WTC11 (cell line): ENCODE measurements around the gene KIFC1.

Experiments used
- GRHL2 ChIP-seq: fragments of 250-450 bp; sonication (Bioruptor Pico); IDR thresholded peaks from 2 replicates; pipeline ENCODE4 v1.8.0; 2022; ENCODE audit warnings: mild to moderate bottlenecking, moderate library complexity; ENCODE audit not compliant: insufficient replicate concordance, severe bottlenecking
- TF ChIP-seq, protein P1 (sequence below): fragments of 200-600 bp; IDR thresholded peaks from 2 replicates; pipeline ENCODE4 v1.8.0; 2022; ENCODE audit warnings: antibody characterized with exemption
- TF ChIP-seq, protein P2 (sequence below): sonication (generic); formaldehyde crosslinking; conservative IDR thresholded peaks from 2 replicates; pipeline ENCODE4 v1.8.1; 2022; ENCODE audit warnings: mild to moderate bottlenecking, missing genetic modification reagents
- TF ChIP-seq, protein P3 (sequence below): sonication (generic); formaldehyde crosslinking; IDR thresholded peaks from 2 replicates; pipeline ENCODE4 v1.8.1; 2023; ENCODE audit warnings: mild to moderate bottlenecking, missing genetic modification reagents
- TF ChIP-seq, protein P4 (sequence below): sonication (generic); formaldehyde crosslinking; IDR thresholded peaks from 2 replicates; pipeline ENCODE4 v1.8.0; 2022; ENCODE audit warnings: mild to moderate bottlenecking, missing genetic modification reagents
- TF ChIP-seq, protein P5 (sequence below): sonication (generic); formaldehyde crosslinking; conservative IDR thresholded peaks from 2 replicates; pipeline ENCODE4 v1.8.1; 2023; ENCODE audit warnings: mild to moderate bottlenecking, low read depth, missing genetic modification reagents, moderate library complexity
- TF ChIP-seq, protein P6 (sequence below): sonication (generic); formaldehyde crosslinking; IDR thresholded peaks from 2 replicates; pipeline ENCODE4 v1.8.1; 2023; ENCODE audit warnings: mild to moderate bottlenecking, missing genetic modification reagents, moderate library complexity

DNA sequence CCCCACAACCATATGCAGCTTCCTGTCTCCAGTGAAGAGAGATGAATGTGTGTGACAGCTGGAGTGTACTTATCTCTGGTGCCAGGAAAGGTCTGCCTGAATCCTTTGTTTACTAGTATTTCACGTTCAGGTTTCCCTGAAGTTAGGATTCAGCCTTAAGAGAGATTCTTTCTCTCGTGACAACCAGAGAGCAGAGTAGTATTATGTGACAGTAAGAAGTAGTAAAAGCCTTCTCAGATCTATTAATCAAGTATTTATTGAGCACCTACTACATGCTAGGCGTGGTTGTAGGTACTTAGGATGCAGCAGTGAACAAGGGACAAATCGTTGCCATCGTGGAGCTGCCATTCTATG, 949 bp downstream of the KIFC1 start:
- TF ChIP-seq, protein P1, sequence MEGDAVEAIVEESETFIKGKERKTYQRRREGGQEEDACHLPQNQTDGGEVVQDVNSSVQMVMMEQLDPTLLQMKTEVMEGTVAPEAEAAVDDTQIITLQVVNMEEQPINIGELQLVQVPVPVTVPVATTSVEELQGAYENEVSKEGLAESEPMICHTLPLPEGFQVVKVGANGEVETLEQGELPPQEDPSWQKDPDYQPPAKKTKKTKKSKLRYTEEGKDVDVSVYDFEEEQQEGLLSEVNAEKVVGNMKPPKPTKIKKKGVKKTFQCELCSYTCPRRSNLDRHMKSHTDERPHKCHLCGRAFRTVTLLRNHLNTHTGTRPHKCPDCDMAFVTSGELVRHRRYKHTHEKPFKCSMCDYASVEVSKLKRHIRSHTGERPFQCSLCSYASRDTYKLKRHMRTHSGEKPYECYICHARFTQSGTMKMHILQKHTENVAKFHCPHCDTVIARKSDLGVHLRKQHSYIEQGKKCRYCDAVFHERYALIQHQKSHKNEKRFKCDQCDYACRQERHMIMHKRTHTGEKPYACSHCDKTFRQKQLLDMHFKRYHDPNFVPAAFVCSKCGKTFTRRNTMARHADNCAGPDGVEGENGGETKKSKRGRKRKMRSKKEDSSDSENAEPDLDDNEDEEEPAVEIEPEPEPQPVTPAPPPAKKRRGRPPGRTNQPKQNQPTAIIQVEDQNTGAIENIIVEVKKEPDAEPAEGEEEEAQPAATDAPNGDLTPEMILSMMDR, result no peak
- TF ChIP-seq, protein P2, sequence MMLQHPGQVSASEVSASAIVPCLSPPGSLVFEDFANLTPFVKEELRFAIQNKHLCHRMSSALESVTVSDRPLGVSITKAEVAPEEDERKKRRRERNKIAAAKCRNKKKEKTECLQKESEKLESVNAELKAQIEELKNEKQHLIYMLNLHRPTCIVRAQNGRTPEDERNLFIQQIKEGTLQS, result no peak
- TF ChIP-seq, protein P3, sequence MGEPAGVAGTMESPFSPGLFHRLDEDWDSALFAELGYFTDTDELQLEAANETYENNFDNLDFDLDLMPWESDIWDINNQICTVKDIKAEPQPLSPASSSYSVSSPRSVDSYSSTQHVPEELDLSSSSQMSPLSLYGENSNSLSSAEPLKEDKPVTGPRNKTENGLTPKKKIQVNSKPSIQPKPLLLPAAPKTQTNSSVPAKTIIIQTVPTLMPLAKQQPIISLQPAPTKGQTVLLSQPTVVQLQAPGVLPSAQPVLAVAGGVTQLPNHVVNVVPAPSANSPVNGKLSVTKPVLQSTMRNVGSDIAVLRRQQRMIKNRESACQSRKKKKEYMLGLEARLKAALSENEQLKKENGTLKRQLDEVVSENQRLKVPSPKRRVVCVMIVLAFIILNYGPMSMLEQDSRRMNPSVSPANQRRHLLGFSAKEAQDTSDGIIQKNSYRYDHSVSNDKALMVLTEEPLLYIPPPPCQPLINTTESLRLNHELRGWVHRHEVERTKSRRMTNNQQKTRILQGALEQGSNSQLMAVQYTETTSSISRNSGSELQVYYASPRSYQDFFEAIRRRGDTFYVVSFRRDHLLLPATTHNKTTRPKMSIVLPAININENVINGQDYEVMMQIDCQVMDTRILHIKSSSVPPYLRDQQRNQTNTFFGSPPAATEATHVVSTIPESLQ (CRISPR knock-in tag), result no peak
- no peak for TF ChIP-seq GRHL2 (CRISPR knock-in tag)
- TF ChIP-seq, protein P4, sequence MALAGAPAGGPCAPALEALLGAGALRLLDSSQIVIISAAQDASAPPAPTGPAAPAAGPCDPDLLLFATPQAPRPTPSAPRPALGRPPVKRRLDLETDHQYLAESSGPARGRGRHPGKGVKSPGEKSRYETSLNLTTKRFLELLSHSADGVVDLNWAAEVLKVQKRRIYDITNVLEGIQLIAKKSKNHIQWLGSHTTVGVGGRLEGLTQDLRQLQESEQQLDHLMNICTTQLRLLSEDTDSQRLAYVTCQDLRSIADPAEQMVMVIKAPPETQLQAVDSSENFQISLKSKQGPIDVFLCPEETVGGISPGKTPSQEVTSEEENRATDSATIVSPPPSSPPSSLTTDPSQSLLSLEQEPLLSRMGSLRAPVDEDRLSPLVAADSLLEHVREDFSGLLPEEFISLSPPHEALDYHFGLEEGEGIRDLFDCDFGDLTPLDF (CRISPR knock-in tag), result no peak
- TF ChIP-seq, protein P5, sequence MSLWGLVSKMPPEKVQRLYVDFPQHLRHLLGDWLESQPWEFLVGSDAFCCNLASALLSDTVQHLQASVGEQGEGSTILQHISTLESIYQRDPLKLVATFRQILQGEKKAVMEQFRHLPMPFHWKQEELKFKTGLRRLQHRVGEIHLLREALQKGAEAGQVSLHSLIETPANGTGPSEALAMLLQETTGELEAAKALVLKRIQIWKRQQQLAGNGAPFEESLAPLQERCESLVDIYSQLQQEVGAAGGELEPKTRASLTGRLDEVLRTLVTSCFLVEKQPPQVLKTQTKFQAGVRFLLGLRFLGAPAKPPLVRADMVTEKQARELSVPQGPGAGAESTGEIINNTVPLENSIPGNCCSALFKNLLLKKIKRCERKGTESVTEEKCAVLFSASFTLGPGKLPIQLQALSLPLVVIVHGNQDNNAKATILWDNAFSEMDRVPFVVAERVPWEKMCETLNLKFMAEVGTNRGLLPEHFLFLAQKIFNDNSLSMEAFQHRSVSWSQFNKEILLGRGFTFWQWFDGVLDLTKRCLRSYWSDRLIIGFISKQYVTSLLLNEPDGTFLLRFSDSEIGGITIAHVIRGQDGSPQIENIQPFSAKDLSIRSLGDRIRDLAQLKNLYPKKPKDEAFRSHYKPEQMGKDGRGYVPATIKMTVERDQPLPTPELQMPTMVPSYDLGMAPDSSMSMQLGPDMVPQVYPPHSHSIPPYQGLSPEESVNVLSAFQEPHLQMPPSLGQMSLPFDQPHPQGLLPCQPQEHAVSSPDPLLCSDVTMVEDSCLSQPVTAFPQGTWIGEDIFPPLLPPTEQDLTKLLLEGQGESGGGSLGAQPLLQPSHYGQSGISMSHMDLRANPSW (CRISPR knock-in tag), result no peak
- TF ChIP-seq, protein P6, sequence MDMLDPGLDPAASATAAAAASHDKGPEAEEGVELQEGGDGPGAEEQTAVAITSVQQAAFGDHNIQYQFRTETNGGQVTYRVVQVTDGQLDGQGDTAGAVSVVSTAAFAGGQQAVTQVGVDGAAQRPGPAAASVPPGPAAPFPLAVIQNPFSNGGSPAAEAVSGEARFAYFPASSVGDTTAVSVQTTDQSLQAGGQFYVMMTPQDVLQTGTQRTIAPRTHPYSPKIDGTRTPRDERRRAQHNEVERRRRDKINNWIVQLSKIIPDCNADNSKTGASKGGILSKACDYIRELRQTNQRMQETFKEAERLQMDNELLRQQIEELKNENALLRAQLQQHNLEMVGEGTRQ (CRISPR knock-in tag), result no peak
